ENCODE measurements around the gene TRAPPC14. TPM values are rescaled to one million over a fixed set of nuclear protein-coding genes. Genes with fewer than 3 reads are reported as not detected.
"Not testable (repeated sequence)": the region's sequence is repeated elsewhere in the genome, so short reads cannot be mapped to it uniquely, and the experiment has no call there.

The TRAPPC14 gene, protein sequence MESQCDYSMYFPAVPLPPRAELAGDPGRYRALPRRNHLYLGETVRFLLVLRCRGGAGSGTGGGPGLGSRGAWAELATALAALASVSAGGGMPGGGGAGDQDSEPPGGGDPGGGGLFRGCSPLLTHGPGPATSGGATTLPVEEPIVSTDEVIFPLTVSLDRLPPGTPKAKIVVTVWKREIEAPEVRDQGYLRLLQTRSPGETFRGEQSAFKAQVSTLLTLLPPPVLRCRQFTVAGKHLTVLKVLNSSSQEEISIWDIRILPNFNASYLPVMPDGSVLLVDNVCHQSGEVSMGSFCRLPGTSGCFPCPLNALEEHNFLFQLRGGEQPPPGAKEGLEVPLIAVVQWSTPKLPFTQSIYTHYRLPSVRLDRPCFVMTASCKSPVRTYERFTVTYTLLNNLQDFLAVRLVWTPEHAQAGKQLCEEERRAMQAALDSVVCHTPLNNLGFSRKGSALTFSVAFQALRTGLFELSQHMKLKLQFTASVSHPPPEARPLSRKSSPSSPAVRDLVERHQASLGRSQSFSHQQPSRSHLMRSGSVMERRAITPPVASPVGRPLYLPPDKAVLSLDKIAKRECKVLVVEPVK
- 10 to 100 TPM in 1 of 4 donors, 1 to 10 TPM in 3; 4.1 to 14.2 (median 7.4) TPM for total RNA-seq
- 10 to 100 TPM in 1 of 3 donors, 1 to 10 TPM in 2; 5.2 to 13.1 (median 9.8) TPM for polyA plus RNA-seq
- long read RNA-seq, donor 1, partial matches to known transcripts, result 2 of 5 reads
- long read RNA-seq, donor 1, other reads (novel, unspliced or antisense), result 1 of 5 reads
- long read RNA-seq, donor 2, partial matches to known transcripts, result 2 of 11 reads
- long read RNA-seq, donor 2, other reads (novel, unspliced or antisense), result 4 of 11 reads

DNA sequence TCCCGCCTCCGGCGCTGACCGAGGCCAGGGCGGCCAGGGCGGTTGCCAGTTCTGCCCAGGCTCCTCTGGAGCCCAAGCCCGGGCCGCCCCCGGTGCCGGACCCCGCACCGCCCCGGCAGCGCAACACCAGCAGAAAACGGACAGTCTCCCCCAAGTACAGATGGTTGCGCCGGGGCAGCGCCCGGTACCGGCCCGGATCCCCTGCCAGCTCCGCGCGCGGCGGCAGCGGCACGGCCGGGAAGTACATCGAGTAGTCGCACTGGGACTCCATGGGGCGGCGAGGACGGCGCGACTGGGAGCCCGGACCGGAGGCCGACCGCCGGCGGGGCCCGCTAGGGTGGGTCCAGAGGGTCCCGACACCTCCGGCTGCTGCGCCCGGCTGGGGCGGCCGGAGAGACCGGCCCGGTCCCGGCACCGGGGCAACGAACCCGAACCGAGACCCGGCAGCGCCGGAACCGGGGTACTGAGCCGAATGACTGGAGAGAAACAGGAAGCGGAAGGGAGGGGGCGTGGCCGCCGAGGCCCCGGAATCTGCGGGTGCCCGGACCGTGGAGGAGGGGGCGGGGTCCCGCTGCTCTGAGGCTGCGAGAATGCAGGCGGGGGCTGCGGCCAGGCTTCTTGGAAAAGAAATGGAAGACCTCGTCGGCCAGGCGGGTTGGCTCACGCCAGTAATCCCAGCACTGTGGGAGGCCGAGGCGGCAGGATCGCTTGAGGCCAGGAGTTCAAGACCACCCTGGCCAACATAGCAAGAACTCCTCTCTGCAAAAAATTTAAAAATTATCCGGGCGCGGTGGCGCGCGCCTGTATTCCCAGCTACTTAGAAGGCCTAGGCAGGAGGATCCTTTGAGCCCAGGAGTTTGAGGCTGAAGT is at the start of gene TRAPPC14:
TSS of gene TRAPPC14 (minus strand) at position 495 of the 870 bp plus-strand sequence. CDS start at position 271, 224 bp downstream.
- Histone ChIP-seq H3K27me3 (ENCODE audit: insufficient read depth in 3 of 3, low read length in 2 of 3) (no peaks in the 10 kb centered on the region), H3K4me1 (peaks cover 12% of the 10 kb centered on the region), H3K9me3 (no peaks in the 10 kb centered on the region), H3K4me3 (peak within 1 kb of the TSS; percentile 93), H3K36me3 (ENCODE audit: insufficient read depth in 1 of 2, low read depth in 1 of 2) (peaks cover 4 to 37% of the 10 kb centered on the region in 2 donors), H3K27ac (peak within 1 kb of the TSS; percentile 86)
- intact Hi-C loops (cut with DNase I), result loop anchor here in 1 of 2 donors (10.0 kb wide), 1 partner anchor 56 kb away; the partner anchor contains the start of gene PVRIG
- DNase-seq (peak; percentile 94 to 95), ATAC-seq (peak; percentile 84 to 93 (median 88))
- TF ChIP-seq, protein P1, sequence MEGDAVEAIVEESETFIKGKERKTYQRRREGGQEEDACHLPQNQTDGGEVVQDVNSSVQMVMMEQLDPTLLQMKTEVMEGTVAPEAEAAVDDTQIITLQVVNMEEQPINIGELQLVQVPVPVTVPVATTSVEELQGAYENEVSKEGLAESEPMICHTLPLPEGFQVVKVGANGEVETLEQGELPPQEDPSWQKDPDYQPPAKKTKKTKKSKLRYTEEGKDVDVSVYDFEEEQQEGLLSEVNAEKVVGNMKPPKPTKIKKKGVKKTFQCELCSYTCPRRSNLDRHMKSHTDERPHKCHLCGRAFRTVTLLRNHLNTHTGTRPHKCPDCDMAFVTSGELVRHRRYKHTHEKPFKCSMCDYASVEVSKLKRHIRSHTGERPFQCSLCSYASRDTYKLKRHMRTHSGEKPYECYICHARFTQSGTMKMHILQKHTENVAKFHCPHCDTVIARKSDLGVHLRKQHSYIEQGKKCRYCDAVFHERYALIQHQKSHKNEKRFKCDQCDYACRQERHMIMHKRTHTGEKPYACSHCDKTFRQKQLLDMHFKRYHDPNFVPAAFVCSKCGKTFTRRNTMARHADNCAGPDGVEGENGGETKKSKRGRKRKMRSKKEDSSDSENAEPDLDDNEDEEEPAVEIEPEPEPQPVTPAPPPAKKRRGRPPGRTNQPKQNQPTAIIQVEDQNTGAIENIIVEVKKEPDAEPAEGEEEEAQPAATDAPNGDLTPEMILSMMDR (IDR thresholded peaks at IDR 0.05), result no peak
- 0 to 1% (median 1%) methylated on average over 63 to 87 of the region's 87 CpGs for WGBS, 3 donors

DNA sequence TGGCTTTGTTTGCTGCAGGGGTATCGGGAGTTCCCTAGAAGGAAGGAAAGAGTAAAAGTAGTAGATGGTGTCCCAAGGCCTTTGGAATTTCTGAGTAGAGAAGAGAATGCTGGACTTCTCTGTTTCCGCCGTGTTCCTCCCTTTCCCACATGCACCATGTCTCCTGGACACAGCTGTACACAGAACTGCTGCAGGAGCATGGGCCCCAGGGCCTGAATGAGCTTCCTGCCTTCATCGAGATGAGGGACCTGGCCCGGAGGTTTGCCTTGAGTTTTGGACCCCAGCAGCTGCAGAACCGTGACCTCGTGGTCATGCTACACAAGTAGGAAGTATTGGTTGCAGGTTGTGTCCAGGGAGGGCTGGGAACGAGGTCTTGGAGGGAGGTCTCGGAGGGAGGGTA is 45.9 kb upstream of the TRAPPC14 start:
- Histone ChIP-seq H3K4me3 (no peak overlapping the region), H3K9me3 (no peaks in the 10 kb centered on the region), H3K36me3 (ENCODE audit: insufficient read depth in 1 of 2, low read depth in 1 of 2) (no peaks in the 10 kb centered on the region), H3K27ac (no peak overlapping the region), H3K27me3 (ENCODE audit: insufficient read depth in 3 of 3, low read length in 2 of 3) (no peaks in the 10 kb centered on the region), H3K4me1 (no peaks in the 10 kb centered on the region)
- DNase-seq (no peak), ATAC-seq (no peak)
- 61 to 74% (median 64%) methylated on average over 9 of the region's 9 CpGs for WGBS, 3 donors
- TF ChIP-seq, protein P1 (IDR thresholded peaks at IDR 0.05), result no peak
- intact Hi-C loops (cut with DNase I), result no loop called here

DNA sequence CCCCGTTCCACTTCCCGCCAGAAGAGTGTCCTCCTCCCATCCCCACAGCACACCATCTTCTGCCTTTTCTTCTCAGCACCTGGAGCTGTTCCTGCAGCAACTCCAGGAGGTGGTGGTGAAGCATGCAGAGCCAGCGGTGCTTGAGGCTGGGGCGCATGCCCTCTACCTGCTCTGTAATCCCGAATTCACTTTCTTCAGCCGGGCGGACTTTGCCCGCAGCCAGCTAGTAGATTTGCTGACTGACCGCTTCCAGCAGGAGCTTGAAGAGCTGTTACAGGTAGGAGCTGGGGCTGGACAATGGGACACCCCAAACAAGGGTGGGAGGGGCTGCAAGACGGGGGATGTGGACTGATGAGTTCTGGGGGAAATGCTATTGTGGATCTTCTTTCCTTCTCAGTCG is 42.2 kb upstream of the TRAPPC14 start:
- intact Hi-C loops (cut with DNase I), result no loop called here
- Histone ChIP-seq H3K4me1 (no peaks in the 10 kb centered on the region), H3K9me3 (no peaks in the 10 kb centered on the region), H3K27ac (no peak overlapping the region), H3K4me3 (no peak overlapping the region), H3K27me3 (ENCODE audit: insufficient read depth in 3 of 3, low read length in 2 of 3) (peaks cover 0 to 2% (median 0%) of the 10 kb centered on the region in 3 donors), H3K36me3 (ENCODE audit: insufficient read depth in 1 of 2, low read depth in 1 of 2) (no peaks in the 10 kb centered on the region)
- TF ChIP-seq, protein P1 (IDR thresholded peaks at IDR 0.05), result no peak
- 83 to 87% (median 85%) methylated on average over 11 of the region's 11 CpGs for WGBS, 3 donors
- no peak for DNase-seq
- ATAC-seq, result no peak

DNA sequence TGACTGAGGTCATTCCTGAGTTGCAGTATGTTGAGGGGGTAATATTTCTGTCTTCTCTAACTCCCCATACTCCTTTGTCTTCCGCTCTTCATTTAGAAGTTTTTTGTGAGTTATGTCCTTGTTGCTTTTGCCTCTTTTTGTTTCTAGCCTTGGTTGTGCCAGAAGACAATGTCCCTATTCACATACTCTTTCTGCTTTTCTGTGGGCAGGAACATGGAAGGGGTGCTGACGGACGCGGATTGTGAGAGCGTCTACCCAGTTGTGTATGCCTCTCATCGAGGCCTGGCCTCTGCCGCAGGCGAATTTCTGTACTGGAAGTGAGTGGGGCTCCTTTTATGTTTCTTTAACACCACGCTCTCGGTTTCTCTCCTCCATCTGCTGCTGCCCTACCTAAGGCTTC is 39.7 kb upstream of the TRAPPC14 start:
- intact Hi-C loops (cut with DNase I), result no loop called here
- WGBS, 3 donors, result 90 to 94% (median 92%) methylated on average over 10 of the region's 10 CpGs
- H3K27ac ChIP-seq, result no peak overlapping the region
- TF ChIP-seq, protein P1 (IDR thresholded peaks at IDR 0.05), result no peak
- no peak overlapping the region for H3K4me3 ChIP-seq
- DNase-seq, result no peak
- ATAC-seq, result no peak
- H3K27me3 ChIP-seq (ENCODE audit: insufficient read depth in 3 of 3, low read length in 2 of 3), result peaks cover 0 to 4% (median 2%) of the 10 kb centered on the region in 3 donors
- H3K36me3 ChIP-seq (ENCODE audit: insufficient read depth in 1 of 2, low read depth in 1 of 2), result no peaks in the 10 kb centered on the region
- no peaks in the 10 kb centered on the region for H3K4me1 ChIP-seq
- no peaks in the 10 kb centered on the region for H3K9me3 ChIP-seq

DNA sequence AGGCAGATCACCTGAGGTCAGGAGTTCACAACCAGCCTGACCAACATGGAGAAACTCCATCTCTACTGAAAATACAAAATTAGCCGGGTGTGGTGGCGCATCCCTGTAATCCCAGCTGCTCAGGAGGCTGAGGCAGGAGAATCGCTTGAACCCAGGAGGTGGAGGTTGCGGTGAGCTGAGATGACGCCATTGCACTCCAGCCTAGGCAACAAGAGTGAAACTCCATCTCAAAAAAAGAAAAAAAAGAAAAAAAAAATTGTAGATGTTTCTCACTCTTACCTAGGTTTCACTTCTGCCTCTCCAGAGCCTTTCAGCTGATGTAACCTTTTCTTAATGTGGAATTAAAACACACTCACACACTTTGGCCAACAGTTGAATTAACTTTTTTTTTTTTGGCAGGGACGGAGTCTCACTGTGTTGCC is 37.4 kb upstream of the TRAPPC14 start:
- H3K9me3 ChIP-seq; H3K4me3 ChIP-seq; ATAC-seq; H3K36me3 ChIP-seq (ENCODE audit: insufficient read depth in 1 of 2, low read depth in 1 of 2); H3K4me1 ChIP-seq; H3K27ac ChIP-seq; DNase-seq; H3K27me3 ChIP-seq (ENCODE audit: insufficient read depth in 3 of 3, low read length in 2 of 3); intact Hi-C loops (cut with DNase I): not testable (repeated sequence)
- WGBS, 3 donors, result 93 to 96% (median 94%) methylated on average over 6 of the region's 6 CpGs

Data from psoas muscle (tissue), 8 donors.